ENCODE results near the gene CYP19A1.

CYP19A1 gene

GRCh38 chr15:51338496-51338895, at the start of gene CYP19A1:
CYP19A1 (minus strand) TSS chr15:51338596; CDS start chr15:51242912, 95,684 bp downstream.
- H3K4me3 ChIP-seq (ENCODE audit: severe bottlenecking) = no peak within 1 kb of the TSS
- peaks cover 11% of the 10 kb centered on the region for H3K27me3 ChIP-seq (ENCODE audit: insufficient read depth, poor library complexity, severe bottlenecking)
- no peaks in the 10 kb centered on the region for H3K4me1 ChIP-seq (ENCODE audit: insufficient read depth, poor library complexity, severe bottlenecking)
- no peak within 1 kb of the TSS for H3K27ac ChIP-seq (ENCODE audit: poor library complexity, severe bottlenecking)
- no peaks in the 10 kb centered on the region for H3K9me3 ChIP-seq (ENCODE audit: severe bottlenecking)
- no peak for ATAC-seq (ENCODE audit: low read depth)
- no peak for DNase-seq (ENCODE audit: low spot score)
- TF ChIP-seq, protein P1, sequence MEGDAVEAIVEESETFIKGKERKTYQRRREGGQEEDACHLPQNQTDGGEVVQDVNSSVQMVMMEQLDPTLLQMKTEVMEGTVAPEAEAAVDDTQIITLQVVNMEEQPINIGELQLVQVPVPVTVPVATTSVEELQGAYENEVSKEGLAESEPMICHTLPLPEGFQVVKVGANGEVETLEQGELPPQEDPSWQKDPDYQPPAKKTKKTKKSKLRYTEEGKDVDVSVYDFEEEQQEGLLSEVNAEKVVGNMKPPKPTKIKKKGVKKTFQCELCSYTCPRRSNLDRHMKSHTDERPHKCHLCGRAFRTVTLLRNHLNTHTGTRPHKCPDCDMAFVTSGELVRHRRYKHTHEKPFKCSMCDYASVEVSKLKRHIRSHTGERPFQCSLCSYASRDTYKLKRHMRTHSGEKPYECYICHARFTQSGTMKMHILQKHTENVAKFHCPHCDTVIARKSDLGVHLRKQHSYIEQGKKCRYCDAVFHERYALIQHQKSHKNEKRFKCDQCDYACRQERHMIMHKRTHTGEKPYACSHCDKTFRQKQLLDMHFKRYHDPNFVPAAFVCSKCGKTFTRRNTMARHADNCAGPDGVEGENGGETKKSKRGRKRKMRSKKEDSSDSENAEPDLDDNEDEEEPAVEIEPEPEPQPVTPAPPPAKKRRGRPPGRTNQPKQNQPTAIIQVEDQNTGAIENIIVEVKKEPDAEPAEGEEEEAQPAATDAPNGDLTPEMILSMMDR (IDR thresholded peaks at IDR 0.05; ENCODE audit: poor library complexity, severe bottlenecking) = no peak
- H3K36me3 ChIP-seq (ENCODE audit: low read depth) = no peaks in the 10 kb centered on the region

DNA sequence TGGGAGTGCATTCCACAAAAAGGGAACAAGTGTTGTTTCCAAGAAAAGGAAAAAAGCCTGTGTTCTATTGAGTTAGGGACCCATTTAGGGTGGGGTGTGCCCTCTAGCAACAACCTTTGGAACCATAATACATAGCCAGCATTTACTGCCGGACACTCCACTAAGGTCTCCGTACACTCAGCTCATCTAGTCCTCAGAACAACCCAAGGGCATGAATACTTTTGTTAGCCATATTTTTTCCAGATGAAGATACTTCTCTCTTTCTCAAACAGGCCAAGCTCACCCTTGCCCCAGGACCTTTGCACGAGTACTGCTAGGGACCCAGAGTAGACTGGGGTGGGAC, 49.3 kb upstream of the CYP19A1 start:
- H3K9me3 ChIP-seq (ENCODE audit: severe bottlenecking) = no peaks in the 10 kb centered on the region
- DNase-seq (ENCODE audit: low spot score) (no peak), ATAC-seq (ENCODE audit: low read depth) (no peak)
- TF ChIP-seq, protein P1 (IDR thresholded peaks at IDR 0.05; ENCODE audit: poor library complexity, severe bottlenecking) = no peak
- H3K27ac ChIP-seq (ENCODE audit: poor library complexity, severe bottlenecking) = no peak overlapping the region
- H3K36me3 ChIP-seq (ENCODE audit: low read depth) = no peaks in the 10 kb centered on the region
- H3K4me1 ChIP-seq (ENCODE audit: insufficient read depth, poor library complexity, severe bottlenecking) = no peaks in the 10 kb centered on the region
- H3K27me3 ChIP-seq (ENCODE audit: insufficient read depth, poor library complexity, severe bottlenecking) = no peaks in the 10 kb centered on the region
- no peak overlapping the region for H3K4me3 ChIP-seq (ENCODE audit: severe bottlenecking)

DNA sequence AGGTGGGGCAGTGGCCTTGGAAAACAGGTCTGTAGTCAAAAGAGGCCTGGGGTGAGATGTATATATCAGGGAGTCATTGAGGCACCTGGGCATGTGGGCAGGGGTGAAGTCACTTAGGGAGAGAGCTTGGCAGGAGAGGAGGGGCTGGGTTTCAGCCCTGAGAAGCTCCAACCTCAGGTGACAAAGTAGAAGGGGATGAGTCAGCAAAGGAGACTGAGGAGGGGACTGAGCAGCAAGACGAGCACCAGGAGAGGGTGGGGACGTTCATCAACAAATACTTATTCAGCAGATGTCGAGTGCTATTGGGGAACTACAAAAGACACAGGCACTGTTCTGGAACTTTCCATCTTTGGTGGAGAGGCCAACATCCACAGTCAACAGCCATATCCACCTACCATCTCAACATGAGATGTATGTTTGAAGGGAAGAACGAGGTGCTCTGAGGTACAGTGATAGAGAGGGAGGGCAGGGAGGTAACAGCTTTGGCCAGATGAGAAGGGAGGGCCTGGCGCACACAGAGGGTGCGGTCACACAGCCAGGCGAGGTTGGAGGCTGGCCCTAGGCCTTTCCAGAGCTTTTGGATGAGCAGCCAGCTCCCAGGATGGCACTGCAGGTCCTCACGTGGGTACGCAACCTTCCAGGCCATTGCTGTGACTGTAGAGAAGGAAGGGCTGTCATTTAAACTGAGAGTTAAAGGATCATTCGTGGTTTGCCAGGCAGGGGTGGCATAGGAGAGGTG, 48.7 kb upstream of the CYP19A1 start:
- Histone ChIP-seq H3K36me3 (ENCODE audit: low read depth) (no peaks in the 10 kb centered on the region), H3K4me1 (ENCODE audit: insufficient read depth, poor library complexity, severe bottlenecking) (no peaks in the 10 kb centered on the region), H3K9me3 (ENCODE audit: severe bottlenecking) (no peaks in the 10 kb centered on the region), H3K4me3 (ENCODE audit: severe bottlenecking) (no peak overlapping the region), H3K27me3 (ENCODE audit: insufficient read depth, poor library complexity, severe bottlenecking) (no peaks in the 10 kb centered on the region), H3K27ac (ENCODE audit: poor library complexity, severe bottlenecking) (no peak overlapping the region)
- TF ChIP-seq, protein P1 (IDR thresholded peaks at IDR 0.05; ENCODE audit: poor library complexity, severe bottlenecking) = no peak
- no peak for ATAC-seq (ENCODE audit: low read depth)
- DNase-seq (ENCODE audit: low spot score) = no peak

DNA sequence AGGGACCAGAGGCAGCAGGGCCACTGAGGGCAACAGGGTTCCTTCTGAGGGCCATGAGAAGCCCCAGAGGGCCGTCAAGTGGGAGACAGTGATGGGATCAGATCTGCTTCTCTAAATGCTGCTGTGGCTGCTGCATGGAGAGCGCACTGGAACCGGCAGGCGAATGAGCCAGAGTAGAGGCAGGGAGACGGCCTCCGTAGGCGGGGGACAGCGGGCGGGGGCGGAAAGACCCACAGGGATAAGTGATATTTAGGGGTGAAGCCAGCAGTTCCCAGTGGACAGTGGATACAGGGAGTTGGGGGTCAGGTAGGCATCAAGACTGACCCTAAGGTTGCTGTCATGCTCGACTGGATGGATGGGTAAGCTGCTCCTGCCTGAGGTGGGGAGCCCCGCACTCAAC, 48.1 kb upstream of the CYP19A1 start:
- H3K4me1 ChIP-seq (ENCODE audit: insufficient read depth, poor library complexity, severe bottlenecking) = no peaks in the 10 kb centered on the region
- DNase-seq (ENCODE audit: low spot score) = no peak

DNA sequence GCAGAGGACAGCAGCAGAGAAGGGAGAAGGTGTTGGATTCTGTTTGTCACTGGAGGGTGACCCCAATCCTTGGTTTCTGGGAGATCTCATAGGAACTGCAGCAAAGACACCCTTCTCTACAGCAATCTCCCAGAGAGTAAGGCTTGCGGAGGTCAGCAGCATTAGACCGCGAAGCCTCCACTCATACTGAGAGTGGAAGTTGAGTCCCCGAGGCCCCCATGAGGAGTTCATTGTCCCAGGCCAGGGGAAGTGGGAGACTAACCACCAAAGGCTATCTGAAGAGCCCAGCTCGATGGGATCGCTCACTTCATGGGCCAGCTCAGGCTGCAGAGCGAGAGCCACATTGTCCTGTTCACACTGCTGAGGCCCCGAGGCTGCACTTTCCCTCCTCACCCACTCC, 47.6 kb upstream of the CYP19A1 start:
- H3K4me1 ChIP-seq (ENCODE audit: insufficient read depth, poor library complexity, severe bottlenecking) = no peaks in the 10 kb centered on the region
- TF ChIP-seq, protein P1 (IDR thresholded peaks at IDR 0.05; ENCODE audit: poor library complexity, severe bottlenecking) = no peak
- H3K4me3 ChIP-seq (ENCODE audit: severe bottlenecking) = no peak overlapping the region
- no peak overlapping the region for H3K27ac ChIP-seq (ENCODE audit: poor library complexity, severe bottlenecking)
- no peaks in the 10 kb centered on the region for H3K27me3 ChIP-seq (ENCODE audit: insufficient read depth, poor library complexity, severe bottlenecking)
- no peaks in the 10 kb centered on the region for H3K9me3 ChIP-seq (ENCODE audit: severe bottlenecking)
- ATAC-seq (ENCODE audit: low read depth) = no peak
- DNase-seq (ENCODE audit: low spot score) = no peak
- no peaks in the 10 kb centered on the region for H3K36me3 ChIP-seq (ENCODE audit: low read depth)

More for the DNA sequence above, 48.1 kb upstream of the CYP19A1 start:
- no peak for ATAC-seq (ENCODE audit: low read depth)
- no peaks in the 10 kb centered on the region for H3K9me3 ChIP-seq (ENCODE audit: severe bottlenecking)
- H3K36me3 ChIP-seq (ENCODE audit: low read depth) = no peaks in the 10 kb centered on the region
- no peak overlapping the region for H3K27ac ChIP-seq (ENCODE audit: poor library complexity, severe bottlenecking)
- H3K27me3 ChIP-seq (ENCODE audit: insufficient read depth, poor library complexity, severe bottlenecking) = no peaks in the 10 kb centered on the region
- no peak overlapping the region for H3K4me3 ChIP-seq (ENCODE audit: severe bottlenecking)
- TF ChIP-seq, protein P1 (IDR thresholded peaks at IDR 0.05; ENCODE audit: poor library complexity, severe bottlenecking) = no peak

Data from RWPE2 (cell line).